Measurements from ENCODE around the gene MYO9A.

GRCh38 chr15:71899674-71900073 is 218.3 kb downstream of the MYO9A start:
- TF ChIP-seq YY1 (IDR thresholded peaks at IDR 0.05; ENCODE audit: insufficient read depth, insufficient read length) (no peak), ZNF274 (IDR thresholded peaks at IDR 0.05; ENCODE audit: low read depth, low read length) (no peak)

All from NT2/D1 (cell line).